Hepatocyte (in vitro differentiated cells): ENCODE results near the gene RGS11. TPM values are rescaled to one million over a fixed set of nuclear protein-coding genes. Genes with fewer than 3 reads are reported as not detected.

ENCODE experiments used
- DNase-seq: peaks from one replicate; pipeline ENCODE4 v3.0.0-alpha.2; 2016; ENCODE audit warnings: low spot score
- H2AFZ ChIP-seq: fragments of 200-600 bp; sonication (generic); 2 replicates; pipeline ENCODE4 v1.6.0; 2016; ENCODE audit warnings: antibody characterized with exemption, mild to moderate bottlenecking
- H3K27ac ChIP-seq: fragments of 200-600 bp; sonication (generic); 2 replicates; pipeline ENCODE4 v1.5.1; 2016; ENCODE audit warnings: mild to moderate bottlenecking
- H3K27me3 ChIP-seq: fragments of 200-600 bp; sonication (generic); 2 replicates; pipeline ENCODE4 v1.6.1; 2016
- H3K36me3 ChIP-seq: fragments of 200-600 bp; sonication (generic); replicated peaks from 2 replicates; pipeline ENCODE4 v1.5.1; 2016; ENCODE audit warnings: low read depth; ENCODE audit not compliant: insufficient read depth
- H3K4me1 ChIP-seq: fragments of 200-600 bp; sonication (generic); 2 replicates; pipeline ENCODE4 v1.5.1; 2016; ENCODE audit warnings: mild to moderate bottlenecking, moderate library complexity; ENCODE audit not compliant: insufficient read depth
- H3K4me2 ChIP-seq: fragments of 200-600 bp; sonication (generic); 2 replicates; pipeline ENCODE4 v1.6.0; 2016
- H3K4me3 ChIP-seq: fragments of 200-600 bp; sonication (generic); 2 replicates; pipeline ENCODE4 v1.5.1; 2016; ENCODE audit warnings: mild to moderate bottlenecking
- H3K79me2 ChIP-seq: fragments of 200-600 bp; sonication (generic); 2 replicates; pipeline ENCODE4 v1.6.0; 2017; ENCODE audit warnings: mild to moderate bottlenecking
- H3K9me2 ChIP-seq: fragments of 200-600 bp; sonication (generic); replicated peaks from 2 replicates; pipeline ENCODE4 v1.6.0; 2017; ENCODE audit warnings: mild to moderate bottlenecking; ENCODE audit not compliant: insufficient read depth
- H3K9me3 ChIP-seq: fragments of 200-600 bp; sonication (generic); 2 replicates; pipeline ENCODE4 v1.5.1; 2016; ENCODE audit warnings: low read depth, mild to moderate bottlenecking
- H4K20me1 ChIP-seq: fragments of 200-600 bp; sonication (generic); 2 replicates; pipeline ENCODE4 v1.6.0; 2016; ENCODE audit warnings: mild to moderate bottlenecking; ENCODE audit not compliant: insufficient read depth, poor library complexity, severe bottlenecking
- EZH2 ChIP-seq: fragments of 200-600 bp; sonication (generic); IDR thresholded peaks from 2 replicates; pipeline ENCODE4 v1.6.1; 2016; ENCODE audit warnings: antibody characterized with exemption, mild to moderate bottlenecking, borderline replicate concordance
- EZH2phosphoT487 ChIP-seq: fragments of 200-600 bp; sonication (generic); IDR thresholded peaks from one replicate; pipeline ENCODE4 v1.6.1; 2018; ENCODE audit warnings: antibody characterized with exemption, mild to moderate bottlenecking, low read depth, moderate library complexity; ENCODE audit not compliant: unreplicated experiment, severe bottlenecking
- WGBS: methylation state at CpG from one replicate; pipeline ENCODE4 v1.1.6; 2016; ENCODE audit warnings: low lambda C conversion rate; ENCODE audit errors: missing lambda C conversion rate; 5-methylcytosine and 5-hydroxymethylcytosine counted together
- polyA plus RNA-seq: library from polyadenylated mRNA; unstranded; fragments of >200 nt; fragmentation: Nextera tagmentation; extraction: Ambion mirVana; gene quantifications from 2 replicates; pipeline ENCODE4 v1.2.1, GENCODE V29; 2016
- total RNA-seq: library from RNA; depleted of rRNA; stranded (reverse); fragments of >200 nt; gene quantifications from 2 replicates; pipeline ENCODE4 v1.2.3, GENCODE V29; 2014
- TF ChIP-seq, protein P1 (sequence below): fragments of 200-600 bp; sonication (generic); IDR thresholded peaks from 2 replicates; pipeline ENCODE4 v1.5.1; 2016; ENCODE audit warnings: antibody characterized with exemption, mild to moderate bottlenecking; ENCODE audit not compliant: poor library complexity

Gene RGS11
- total and polyA plus RNA-seq, 2 experiments from 2014 or later: 0.57 to 0.93 TPM

DNA sequence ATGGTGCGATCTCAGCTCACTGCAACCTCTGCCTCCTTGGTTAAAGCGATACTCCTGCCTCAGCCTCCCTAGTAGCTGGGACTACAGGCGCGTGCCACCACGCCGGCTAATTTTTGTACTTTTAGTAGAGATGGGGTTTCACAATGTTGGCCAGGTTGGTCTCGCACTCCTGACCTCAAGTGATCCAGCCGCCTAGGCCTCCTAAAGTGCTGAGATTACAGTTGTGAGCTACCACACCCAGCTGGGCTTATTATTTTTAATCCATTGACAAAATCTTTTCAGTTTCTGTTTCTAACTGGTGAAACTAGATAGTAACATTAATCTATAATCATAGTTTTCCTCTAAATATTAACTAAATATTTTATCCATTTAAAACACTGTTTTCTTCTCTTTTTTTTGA, 35.2 kb downstream of the RGS11 start:
- H3K4me2 ChIP-seq: no peak overlapping the region
- H3K36me3 ChIP-seq: no peaks in the 10 kb centered on the region
- H3K27me3 ChIP-seq: no peaks in the 10 kb centered on the region
- H2AFZ ChIP-seq: no peak overlapping the region
- H3K9me3 ChIP-seq: no peaks in the 10 kb centered on the region
- H3K9me2 ChIP-seq: no peaks in the 10 kb centered on the region
- 96% methylated on average over 8 of the region's 8 CpGs for WGBS
- H3K4me3 ChIP-seq: no peak overlapping the region
- no peak overlapping the region for H3K27ac ChIP-seq
- TF ChIP-seq, protein P1, sequence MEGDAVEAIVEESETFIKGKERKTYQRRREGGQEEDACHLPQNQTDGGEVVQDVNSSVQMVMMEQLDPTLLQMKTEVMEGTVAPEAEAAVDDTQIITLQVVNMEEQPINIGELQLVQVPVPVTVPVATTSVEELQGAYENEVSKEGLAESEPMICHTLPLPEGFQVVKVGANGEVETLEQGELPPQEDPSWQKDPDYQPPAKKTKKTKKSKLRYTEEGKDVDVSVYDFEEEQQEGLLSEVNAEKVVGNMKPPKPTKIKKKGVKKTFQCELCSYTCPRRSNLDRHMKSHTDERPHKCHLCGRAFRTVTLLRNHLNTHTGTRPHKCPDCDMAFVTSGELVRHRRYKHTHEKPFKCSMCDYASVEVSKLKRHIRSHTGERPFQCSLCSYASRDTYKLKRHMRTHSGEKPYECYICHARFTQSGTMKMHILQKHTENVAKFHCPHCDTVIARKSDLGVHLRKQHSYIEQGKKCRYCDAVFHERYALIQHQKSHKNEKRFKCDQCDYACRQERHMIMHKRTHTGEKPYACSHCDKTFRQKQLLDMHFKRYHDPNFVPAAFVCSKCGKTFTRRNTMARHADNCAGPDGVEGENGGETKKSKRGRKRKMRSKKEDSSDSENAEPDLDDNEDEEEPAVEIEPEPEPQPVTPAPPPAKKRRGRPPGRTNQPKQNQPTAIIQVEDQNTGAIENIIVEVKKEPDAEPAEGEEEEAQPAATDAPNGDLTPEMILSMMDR: no peak
- TF ChIP-seq EZH2phosphoT487: no peak
- no peak for TF ChIP-seq EZH2
- peaks cover 4% of the 10 kb centered on the region for H4K20me1 ChIP-seq
- DNase-seq: no peak
- H3K4me1 ChIP-seq: peaks cover 6% of the 10 kb centered on the region
- peaks cover 86% of the 10 kb centered on the region for H3K79me2 ChIP-seq

- TF ChIP-seq EZH2: no peak
- no peak for TF ChIP-seq EZH2phosphoT487
- TF ChIP-seq, protein P1: no peak
- H3K36me3 ChIP-seq: no peaks in the 10 kb centered on the region
- H3K4me2 ChIP-seq: no peak overlapping the region
- H4K20me1 ChIP-seq: peaks cover 4% of the 10 kb centered on the region
- no peaks in the 10 kb centered on the region for H3K9me3 ChIP-seq
- no peak overlapping the region for H3K4me3 ChIP-seq
- no peaks in the 10 kb centered on the region for H3K27me3 ChIP-seq
- peaks cover 6% of the 10 kb centered on the region for H3K4me1 ChIP-seq
- peaks cover 80% of the 10 kb centered on the region for H3K79me2 ChIP-seq
- H3K27ac ChIP-seq: no peak overlapping the region
- H2AFZ ChIP-seq: no peak overlapping the region
- 68% methylated on average over 3 of the region's 3 CpGs for WGBS
- DNase-seq: no peak
- no peaks in the 10 kb centered on the region for H3K9me2 ChIP-seq
Measured at GRCh38 chr16:239948-240277, 35.8 kb downstream of the RGS11 start.

DNA sequence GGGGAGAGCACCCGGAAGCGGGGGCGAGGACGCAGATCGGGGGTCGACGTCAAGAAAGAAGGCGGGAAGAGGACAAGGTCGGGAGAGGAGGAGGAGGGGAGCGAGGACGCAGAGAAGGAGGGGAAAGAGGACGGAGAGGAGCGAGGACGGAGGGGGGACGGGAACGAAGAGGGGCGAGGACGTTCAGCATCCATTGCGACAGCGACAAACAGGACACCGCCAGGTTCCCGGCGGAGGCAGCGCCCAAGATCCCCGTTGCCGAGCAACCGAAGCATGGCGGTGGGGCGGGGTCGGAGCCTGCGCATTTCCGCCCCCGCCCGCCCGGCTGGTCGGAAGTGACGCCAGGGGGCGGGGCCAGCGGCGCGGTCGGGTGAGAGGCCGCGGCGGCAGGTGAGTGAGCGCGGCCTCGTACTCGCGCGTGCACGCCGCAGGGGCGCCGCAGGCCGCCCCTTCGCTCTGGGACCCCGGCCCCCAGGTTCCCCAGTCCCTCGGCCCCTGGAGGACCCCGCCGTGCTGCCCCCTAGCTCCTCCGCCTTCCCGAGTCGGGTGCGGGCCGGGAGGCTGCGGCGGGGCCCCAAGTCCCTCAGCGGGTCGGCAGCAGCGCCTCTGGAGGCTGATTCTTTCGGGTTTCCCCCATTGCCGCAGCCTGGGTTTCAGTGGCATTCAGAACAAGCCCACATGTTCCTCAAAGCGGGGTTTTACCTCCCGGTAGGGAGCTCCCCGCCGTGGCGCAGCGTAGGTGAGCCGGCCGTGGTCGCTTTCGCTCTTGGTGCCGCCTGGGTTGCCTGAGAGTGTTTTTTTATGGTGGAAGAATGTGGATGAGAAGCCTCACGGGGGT, 41.1 kb downstream of the RGS11 start, which contains the start of gene FAM234A:
Gene FAM234A (plus strand): TSS at position 354 of the 838 bp plus-strand sequence. CDS start 19,593 bp downstream, outside the sequence.
- Histone ChIP-seq H3K4me2 (peak within 1 kb of the TSS; percentile 79), H3K27ac (peak within 1 kb of the TSS; percentile 99), H3K79me2 (peaks cover 36% of the 10 kb centered on the region), H2AFZ (peak within 1 kb of the TSS; percentile 64), H3K4me3 (peak within 1 kb of the TSS; percentile 59), H3K9me3 (no peaks in the 10 kb centered on the region), H3K4me1 (peaks cover 6% of the 10 kb centered on the region), H3K36me3 (no peaks in the 10 kb centered on the region), H3K27me3 (no peaks in the 10 kb centered on the region), H4K20me1 (no peaks in the 10 kb centered on the region), H3K9me2 (no peaks in the 10 kb centered on the region)
- WGBS: under 1% methylated on average over 36 of the region's 85 CpGs
- DNase-seq: peak; percentile 98
- TF ChIP-seq, protein P1: peak; percentile 57
- TF ChIP-seq EZH2: no peak
